ENCODE data around the gene PTGS1. TPM values are rescaled to one million over a fixed set of nuclear protein-coding genes. Genes with fewer than 3 reads are reported as not detected.

PTGS1 gene
- polyA plus RNA-seq, 1 of the 3 experiments (the other 2 are of a cell fraction) = 5.4 TPM

GRCh38 chr9:122368642-122369041 lies 2.2 kb upstream of the PTGS1 start:
- no peaks in the 10 kb centered on the region for H3K27me3 ChIP-seq (ENCODE audit: insufficient read depth)
- 100% methylated on average over 1 of the region's 1 CpG for WGBS (ENCODE audit: low lambda C conversion rate)
- no peak overlapping the region for H2AFZ ChIP-seq (ENCODE audit: low read depth)
- no peak overlapping the region for H3K27ac ChIP-seq (ENCODE audit: low read depth in 2 of 2, low read length in 1 of 2)
- CTCF ChIA-PET = interaction anchor here (1.1 to 3.8 kb wide), 4 partner anchors 18 to 442 kb away, joined by 3 to 25 read pairs (median 8); no protein-coding TSS in a partner anchor
- POLR2A ChIA-PET = no interaction called here
- H3K9me2 ChIP-seq = no peaks in the 10 kb centered on the region
- no peak overlapping the region for H3K4me3 ChIP-seq (ENCODE audit: low read depth in 2 of 2, low read length in 1 of 2)
- H3F3A ChIP-seq (replicated peaks; ENCODE audit: insufficient read depth) = no peaks in the 10 kb centered on the region
- H4K20me1 ChIP-seq (ENCODE audit: insufficient read depth) = no peaks in the 10 kb centered on the region
- peaks cover 0 to 5% of the 10 kb centered on the region in 2 experiments; a peak in 1 of 4 replicates for H3K4me1 ChIP-seq (ENCODE audit: control insufficient read depth in 1 of 2, insufficient read depth in 2 of 2, low read depth in 1 of 2, low read length in 1 of 2)
- no peak overlapping the region for H3K9ac ChIP-seq
- no peak overlapping the region for H3K4me2 ChIP-seq
- no peaks in the 10 kb centered on the region for H3K9me3 ChIP-seq
- TF ChIP-seq, protein P1, sequence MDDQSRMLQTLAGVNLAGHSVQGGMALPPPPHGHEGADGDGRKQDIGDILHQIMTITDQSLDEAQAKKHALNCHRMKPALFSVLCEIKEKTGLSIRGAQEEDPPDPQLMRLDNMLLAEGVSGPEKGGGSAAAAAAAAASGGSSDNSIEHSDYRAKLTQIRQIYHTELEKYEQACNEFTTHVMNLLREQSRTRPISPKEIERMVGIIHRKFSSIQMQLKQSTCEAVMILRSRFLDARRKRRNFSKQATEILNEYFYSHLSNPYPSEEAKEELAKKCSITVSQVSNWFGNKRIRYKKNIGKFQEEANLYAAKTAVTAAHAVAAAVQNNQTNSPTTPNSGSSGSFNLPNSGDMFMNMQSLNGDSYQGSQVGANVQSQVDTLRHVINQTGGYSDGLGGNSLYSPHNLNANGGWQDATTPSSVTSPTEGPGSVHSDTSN (IDR thresholded peaks at IDR 0.05) = no peak
- TF ChIP-seq POLR2AphosphoS5 (IDR thresholded peaks at IDR 0.05; ENCODE audit: low read depth, low read length) (no peak), MXI1 (IDR thresholded peaks at IDR 0.05; ENCODE audit: low read depth, low read length) (no peak), SMC3 (IDR thresholded peaks at IDR 0.05; ENCODE audit: low read depth, low read length) (no peak), GATA2 (CRISPR knock-in tag; IDR thresholded peaks at IDR 0.05) (no peak), MEF2A (IDR thresholded peaks at IDR 0.05; ENCODE audit: borderline replicate concordance, low read depth) (no peak), CTCF (IDR thresholded peaks at IDR 0.05) (no peak), EP300 (IDR thresholded peaks at IDR 0.05; ENCODE audit: borderline replicate concordance in 1 of 2, low read depth in 1 of 2, low read length in 1 of 2) (no peak)
- no peaks in the 10 kb centered on the region for H3K36me3 ChIP-seq (replicated peaks in 1 of 2; ENCODE audit: control insufficient read depth in 1 of 2, insufficient read depth in 2 of 2, low read length in 1 of 2)
- no peak for DNase-seq
- H3K79me2 ChIP-seq (ENCODE audit: insufficient read depth) = no peaks in the 10 kb centered on the region

DNA sequence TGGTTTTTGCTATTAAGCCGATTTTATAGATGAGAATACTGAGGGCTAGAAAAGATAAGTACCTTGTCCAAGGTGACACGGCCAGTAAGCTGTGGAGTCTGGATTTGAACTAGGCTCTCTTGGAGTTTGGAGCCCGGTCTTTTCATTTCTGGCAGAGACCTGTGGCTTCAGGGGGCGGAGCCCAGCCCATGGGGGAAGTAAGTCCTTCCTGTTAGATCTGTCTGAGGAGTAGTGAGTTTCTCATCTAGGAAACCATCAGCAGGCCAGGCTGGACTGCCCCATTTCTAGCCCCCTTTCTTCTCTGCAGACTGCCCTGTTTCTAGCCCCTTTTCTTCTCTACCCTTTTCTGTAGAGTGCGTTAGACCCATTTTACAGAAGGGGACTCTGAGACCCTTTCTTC lies 521 bp upstream of the PTGS1 start:
- DNase-seq = no peak
- no peak overlapping the region for H3K4me2 ChIP-seq
- H2AFZ ChIP-seq (ENCODE audit: low read depth) = no peak overlapping the region
- H3K4me1 ChIP-seq (ENCODE audit: control insufficient read depth in 1 of 2, insufficient read depth in 2 of 2, low read depth in 1 of 2, low read length in 1 of 2) = peaks cover 0 to 11% of the 10 kb centered on the region in 2 experiments; a peak in 2 of 4 replicates
- ChIA-PET CTCF (interaction anchor here (1.9 to 3.8 kb wide), 3 partner anchors 8 to 247 kb away, joined by 5 to 25 read pairs (median 5); no protein-coding TSS in a partner anchor), POLR2A (no interaction called here)
- no peak overlapping the region for H3K4me3 ChIP-seq (ENCODE audit: low read depth in 2 of 2, low read length in 1 of 2)
- no peaks in the 10 kb centered on the region for H4K20me1 ChIP-seq (ENCODE audit: insufficient read depth)
- H3K9ac ChIP-seq = no peak overlapping the region
- H3K36me3 ChIP-seq (replicated peaks in 1 of 2; ENCODE audit: control insufficient read depth in 1 of 2, insufficient read depth in 2 of 2, low read length in 1 of 2) = no peaks in the 10 kb centered on the region
- H3K27ac ChIP-seq (ENCODE audit: low read depth in 2 of 2, low read length in 1 of 2) = no peak overlapping the region
- no peaks in the 10 kb centered on the region for H3K9me2 ChIP-seq
- H3K27me3 ChIP-seq (ENCODE audit: insufficient read depth) = no peaks in the 10 kb centered on the region
- 90% methylated on average over 5 of the region's 5 CpGs for WGBS (ENCODE audit: low lambda C conversion rate)
- H3K9me3 ChIP-seq = no peaks in the 10 kb centered on the region
- H3K79me2 ChIP-seq (ENCODE audit: insufficient read depth) = no peaks in the 10 kb centered on the region
- TF ChIP-seq EP300 (IDR thresholded peaks at IDR 0.05; ENCODE audit: borderline replicate concordance in 1 of 2, low read depth in 1 of 2, low read length in 1 of 2) (no peak), ELF1 (IDR thresholded peaks at IDR 0.05) (no peak), JUND (IDR thresholded peaks at IDR 0.05) (no peak), YY1 (IDR thresholded peaks at IDR 0.05; ENCODE audit: low read depth) (no peak), TAF1 (IDR thresholded peaks at IDR 0.05; ENCODE audit: borderline replicate concordance, low read depth, low read length) (no peak), MXI1 (IDR thresholded peaks at IDR 0.05; ENCODE audit: low read depth, low read length) (no peak), CHD2 (IDR thresholded peaks at IDR 0.05; ENCODE audit: low read length, partially characterized antibody) (no peak), ZBTB33 (IDR thresholded peaks at IDR 0.05; ENCODE audit: borderline replicate concordance, low read depth) (no peak), POLR2AphosphoS5 (IDR thresholded peaks at IDR 0.05; ENCODE audit: low read depth, low read length) (no peak), RCOR1 (IDR thresholded peaks at IDR 0.05; ENCODE audit: low read length) (no peak), FOXM1 (IDR thresholded peaks at IDR 0.05; ENCODE audit: low read depth) (no peak), RAD21 (IDR thresholded peaks at IDR 0.05; ENCODE audit: low read length) (no peak), FOSL2 (IDR thresholded peaks at IDR 0.05; ENCODE audit: borderline replicate concordance, low read depth) (no peak)
- TF ChIP-seq, protein P2, sequence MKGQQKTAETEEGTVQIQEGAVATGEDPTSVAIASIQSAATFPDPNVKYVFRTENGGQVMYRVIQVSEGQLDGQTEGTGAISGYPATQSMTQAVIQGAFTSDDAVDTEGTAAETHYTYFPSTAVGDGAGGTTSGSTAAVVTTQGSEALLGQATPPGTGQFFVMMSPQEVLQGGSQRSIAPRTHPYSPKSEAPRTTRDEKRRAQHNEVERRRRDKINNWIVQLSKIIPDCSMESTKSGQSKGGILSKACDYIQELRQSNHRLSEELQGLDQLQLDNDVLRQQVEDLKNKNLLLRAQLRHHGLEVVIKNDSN (IDR thresholded peaks at IDR 0.05; ENCODE audit: borderline replicate concordance, low read depth) = no peak
- H3F3A ChIP-seq (replicated peaks; ENCODE audit: insufficient read depth) = no peaks in the 10 kb centered on the region
